A549 treated with dexamethasone at 1 μM for 4 hours (cell line): Measurements from ENCODE around the gene GJA8. TPM values are rescaled to one million over a fixed set of nuclear protein-coding genes. Genes with fewer than 3 reads are reported as not detected.

Source experiments
- total RNA-seq: library from RNA; stranded (reverse); fragments of 200-300 nt; extraction: Qiagen RNA extraction; gene quantifications from 5 replicates; pipeline ENCODE4 v1.2.3, GENCODE V29; 2022

The GJA8 gene
- total RNA-seq: not detected in 5 replicates

GRCh38 chr1:147902253-147902845, at the start of gene GJA8:
GJA8 (plus strand) TSS chr1:147902795; CDS start chr1:147907956, 5,161 bp downstream.

GRCh38 chr1:147928236-147929132, 25.9 kb downstream of the GJA8 start, which contains the start of gene GPR89B:
GPR89B (plus strand) TSS chr1:147928420; CDS start chr1:147928537, 117 bp downstream.

Other genes with a start within 250 kb of the GJA8 start
- 18.7 to 21.1 TPM (median 20.4 TPM) in 5 replicates for gene ACP6, start 232.3 kb upstream of the GJA8 start, total RNA-seq
- 0.06 to 0.12 TPM in 2 of 5 replicates, not detected in the others for gene GJA5, start 142.2 kb upstream of the GJA8 start, total RNA-seq
- gene GPR89B, start 25.6 kb downstream of the GJA8 start, total RNA-seq: 3.8 to 5.1 TPM (median 4.9 TPM) in 5 replicates
- 3.3 to 5.0 TPM (median 4.4 TPM) in 5 replicates for gene NBPF11, start 249.5 kb downstream of the GJA8 start, total RNA-seq